GM19395 (cell line): ENCODE measurements around the gene LYG2.
"Not testable (repeated sequence)": the region's sequence is repeated elsewhere in the genome, so short reads cannot be mapped to it uniquely, and the experiment has no call there.

Source experiments
- ATAC-seq: cut with Tn5 transposase; IDR thresholded peaks from one replicate; pipeline ENCODE4 v1.9.1; 2021; ENCODE audit warnings: mild to moderate bottlenecking, moderate library complexity; ENCODE audit not compliant: unreplicated experiment

The LYG2 gene

DNA sequence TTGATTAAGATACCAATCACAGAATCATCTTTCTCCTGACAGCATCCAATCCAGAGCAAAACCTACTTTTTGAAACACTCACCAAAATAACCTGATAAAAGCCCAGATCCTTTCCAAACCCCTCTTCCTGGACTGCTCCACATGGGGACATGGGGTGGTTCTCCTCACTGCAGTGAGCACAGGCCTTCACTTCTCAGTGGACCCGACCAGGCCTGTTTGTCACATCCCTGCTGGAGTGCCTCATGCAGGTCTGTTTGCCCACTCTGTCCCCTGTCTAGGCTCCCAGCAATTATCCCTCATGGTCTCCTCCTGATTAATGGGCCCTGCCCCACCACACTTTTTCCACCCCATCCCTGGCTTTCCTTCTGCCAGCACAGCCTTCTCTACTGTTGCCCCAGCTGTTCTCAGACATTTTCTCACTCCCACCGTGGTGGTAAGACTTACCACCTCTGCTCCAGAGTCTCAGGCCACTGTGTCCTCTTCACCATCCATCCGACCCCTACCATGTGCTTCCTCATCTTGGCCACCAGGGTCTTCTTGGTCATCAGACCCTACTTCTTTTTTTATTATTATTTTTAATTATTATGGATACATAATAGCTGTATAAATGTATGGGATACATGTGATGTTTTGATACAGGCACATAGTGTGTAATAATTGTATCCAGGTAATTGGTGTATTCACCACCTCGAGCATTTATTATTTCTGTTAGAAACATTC lies 53.3 kb downstream of the LYG2 start:
- no peak for ATAC-seq

GRCh38 chr2:99200076-99200800 lies 55.2 kb downstream of the LYG2 start:
- no peak for ATAC-seq

- ATAC-seq: no peak
Observed at GRCh38 chr2:99198103-99198841, 57.2 kb downstream of the LYG2 start.

DNA sequence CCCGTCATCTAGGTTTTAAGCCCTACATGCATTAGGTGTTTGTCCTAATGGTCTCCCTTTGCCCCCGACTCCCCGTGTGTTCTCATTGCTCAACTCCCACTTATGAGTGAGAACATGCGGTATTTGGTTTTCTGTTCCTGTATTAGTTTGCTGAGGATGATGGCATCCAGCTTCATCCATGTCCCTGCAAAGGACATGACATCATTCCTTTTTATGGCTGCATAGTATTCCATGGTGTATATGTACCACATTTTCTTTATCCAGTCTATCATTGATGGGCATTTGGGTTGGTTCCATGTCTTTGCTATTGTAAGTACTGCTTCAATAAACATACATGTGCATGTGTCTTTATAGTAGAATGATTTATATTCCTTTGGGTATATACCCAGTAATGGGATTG lies 63.1 kb downstream of the LYG2 start:
- not testable (repeated sequence) for ATAC-seq
